GM21423 (cell line): ENCODE results near the gene GAGE12H.
"Not testable (repeated sequence)": the region's sequence is repeated elsewhere in the genome, so short reads cannot be mapped to it uniquely, and the experiment has no call there.

Experiments used
- ATAC-seq: cut with Tn5 transposase; IDR thresholded peaks from one replicate; pipeline ENCODE4 v1.9.1; 2021; ENCODE audit warnings: mild to moderate bottlenecking, moderate library complexity; ENCODE audit not compliant: unreplicated experiment

Gene GAGE12H

GRCh38 chrX:49579649-49580048 is at the start of gene GAGE12H:
TSS of gene GAGE12H (plus strand) at chrX:49579949. CDS start at chrX:49581104, 1,155 bp downstream.
- not testable (repeated sequence) for ATAC-seq

- ATAC-seq, result not testable (repeated sequence)
These were observed 47.9 kb upstream of the GAGE12H start, which contains the start of gene GAGE12C for GRCh38 chrX:49531877-49532276. TSS of gene GAGE12C (plus strand) at chrX:49532177. CDS start at chrX:49533332, 1,155 bp downstream.

- not testable (repeated sequence) for ATAC-seq
These were observed 38.3 kb upstream of the GAGE12H start, which contains the start of gene GAGE12D for GRCh38 chrX:49541433-49541832. TSS of gene GAGE12D (plus strand) at chrX:49541733. CDS start at chrX:49542888, 1,155 bp downstream.

GRCh38 chrX:49550989-49551388 is 28.8 kb upstream of the GAGE12H start, which contains the start of gene GAGE12E:
TSS of gene GAGE12E (plus strand) at chrX:49551289. CDS start at chrX:49552444, 1,155 bp downstream.
- not testable (repeated sequence) for ATAC-seq

GRCh38 chrX:49560542-49560941 is 19.2 kb upstream of the GAGE12H start, which contains the start of gene GAGE12F:
TSS of gene GAGE12F (plus strand) at chrX:49560842. CDS start at chrX:49561997, 1,155 bp downstream.
- not testable (repeated sequence) for ATAC-seq

GRCh38 chrX:49568728-49569127 is 11.0 kb upstream of the GAGE12H start:
- not testable (repeated sequence) for ATAC-seq

- ATAC-seq, result not testable (repeated sequence)
These were observed 10.6 kb upstream of the GAGE12H start for GRCh38 chrX:49569152-49569551.

- ATAC-seq, result not testable (repeated sequence)
These were observed 9.6 kb upstream of the GAGE12H start, which contains the start of gene GAGE12G for GRCh38 chrX:49570100-49570499. TSS of gene GAGE12G (plus strand) at chrX:49570400. CDS start at chrX:49571555, 1,155 bp downstream.

- ATAC-seq, result not testable (repeated sequence)
These were observed 9.4 kb downstream of the GAGE12H start, which contains the start of gene GAGE2A for GRCh38 chrX:49589196-49589595. TSS of gene GAGE2A (plus strand) at chrX:49589496. CDS start at chrX:49590651, 1,155 bp downstream.

- ATAC-seq, result not testable (repeated sequence)
These were observed 10.2 kb downstream of the GAGE12H start for GRCh38 chrX:49589769-49590478.

GRCh38 chrX:49590488-49590887 is 10.7 kb downstream of the GAGE12H start:
- ATAC-seq, result not testable (repeated sequence)

GRCh38 chrX:49598720-49599119 is 19.0 kb downstream of the GAGE12H start, which contains the start of gene GAGE1:
TSS of gene GAGE1 (plus strand) at chrX:49599020. CDS start at chrX:49600175, 1,155 bp downstream.
- not testable (repeated sequence) for ATAC-seq

GRCh38 chrX:49610718-49611310 is 31.1 kb downstream of the GAGE12H start:
- no peak for ATAC-seq

- no peak for ATAC-seq
These were observed 38.8 kb downstream of the GAGE12H start for GRCh38 chrX:49618574-49618973.

- no peak for ATAC-seq
These were observed 47.5 kb downstream of the GAGE12H start for GRCh38 chrX:49627086-49627777.
